ENCODE measurements around the gene MLF1.
A peak's percentile ranks its signal among the peaks of the same experiment; 100 is the strongest.

The MLF1 gene

DNA sequence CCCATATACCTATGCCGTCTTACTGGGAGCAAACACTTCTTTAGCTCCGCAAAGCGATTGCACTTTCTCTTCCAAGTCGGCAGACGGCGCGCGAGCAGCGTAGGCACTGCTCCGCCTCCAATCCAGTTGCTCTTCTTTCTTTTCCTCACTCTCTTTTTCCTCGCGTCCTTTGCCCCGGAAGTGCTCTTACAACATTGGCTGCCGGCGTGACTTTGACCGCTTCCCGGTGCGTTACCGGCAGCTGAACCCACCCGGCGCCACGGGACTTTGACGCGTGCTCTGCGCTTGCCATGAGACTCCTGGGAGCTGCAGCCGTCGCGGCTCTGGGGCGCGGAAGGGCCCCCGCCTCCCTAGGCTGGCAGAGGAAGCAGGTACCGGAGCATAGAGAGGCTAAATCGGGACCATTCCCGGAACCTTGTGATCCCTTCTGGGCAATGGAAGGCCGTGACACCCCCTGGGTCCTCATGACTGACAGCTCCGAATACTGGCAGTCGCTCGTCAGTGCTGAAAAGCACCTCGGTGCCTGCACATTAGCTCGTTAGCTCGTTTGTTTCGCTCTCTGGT is 73.4 kb downstream of the MLF1 start, which contains the start of gene GFM1 (continued):
- TF ChIP-seq EGR2 (tag by site-specific recombination; IDR thresholded peaks at IDR 0.05; ENCODE audit: low read depth), result no peak
- TF ChIP-seq ZNF777 (tag by site-specific recombination; IDR thresholded peaks at IDR 0.05; ENCODE audit: borderline replicate concordance), result no peak
- TF ChIP-seq ZNF140 (tag by site-specific recombination; IDR thresholded peaks at IDR 0.05), result no peak
- no peak for TF ChIP-seq OVOL3 (tag by site-specific recombination; IDR thresholded peaks at IDR 0.05)
- TF ChIP-seq ZBTB1 (tag by site-specific recombination; IDR thresholded peaks at IDR 0.05), result no peak
- TF ChIP-seq ZNF138 (tag by site-specific recombination; IDR thresholded peaks at IDR 0.05; ENCODE audit: borderline replicate concordance), result no peak
- TF ChIP-seq, protein P1, sequence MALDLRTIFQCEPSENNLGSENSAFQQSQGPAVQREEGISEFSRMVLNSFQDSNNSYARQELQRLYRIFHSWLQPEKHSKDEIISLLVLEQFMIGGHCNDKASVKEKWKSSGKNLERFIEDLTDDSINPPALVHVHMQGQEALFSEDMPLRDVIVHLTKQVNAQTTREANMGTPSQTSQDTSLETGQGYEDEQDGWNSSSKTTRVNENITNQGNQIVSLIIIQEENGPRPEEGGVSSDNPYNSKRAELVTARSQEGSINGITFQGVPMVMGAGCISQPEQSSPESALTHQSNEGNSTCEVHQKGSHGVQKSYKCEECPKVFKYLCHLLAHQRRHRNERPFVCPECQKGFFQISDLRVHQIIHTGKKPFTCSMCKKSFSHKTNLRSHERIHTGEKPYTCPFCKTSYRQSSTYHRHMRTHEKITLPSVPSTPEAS (tag by site-specific recombination; IDR thresholded peaks at IDR 0.05), result 0 out of 2 replicates have a peak, but pooled peaks have one; percentile 9
- peak; percentile 64 for TF ChIP-seq ZFP69B (tag by site-specific recombination; IDR thresholded peaks at IDR 0.05)
- TF ChIP-seq HOXD13 (CRISPR knock-in tag; IDR thresholded peaks at IDR 0.05; ENCODE audit: borderline replicate concordance), result no peak
- TF ChIP-seq HOXA7 (CRISPR knock-in tag; IDR thresholded peaks at IDR 0.05; ENCODE audit: borderline replicate concordance), result no peak
- peak; percentile 80 for TF ChIP-seq ZNF629 (tag by site-specific recombination; IDR thresholded peaks at IDR 0.05)
- peak; percentile 92 for TF ChIP-seq IKZF3 (tag by site-specific recombination; IDR thresholded peaks at IDR 0.05)
- peak; percentile 53 for TF ChIP-seq TRIM28 (IDR thresholded peaks at IDR 0.05; ENCODE audit: borderline replicate concordance, low read length)
- TF ChIP-seq WT1 (tag by site-specific recombination; IDR thresholded peaks at IDR 0.05), result no peak
- TF ChIP-seq ZNF623 (tag by site-specific recombination; IDR thresholded peaks at IDR 0.05), result no peak; the same call in 1 of the 2 replicates
- no peak for TF ChIP-seq REPIN1 (tag by site-specific recombination; IDR thresholded peaks at IDR 0.05; ENCODE audit: low read depth)
- TF ChIP-seq SP2 (tag by site-specific recombination; IDR thresholded peaks at IDR 0.05), result peak; percentile 86
- TF ChIP-seq, protein P2, sequence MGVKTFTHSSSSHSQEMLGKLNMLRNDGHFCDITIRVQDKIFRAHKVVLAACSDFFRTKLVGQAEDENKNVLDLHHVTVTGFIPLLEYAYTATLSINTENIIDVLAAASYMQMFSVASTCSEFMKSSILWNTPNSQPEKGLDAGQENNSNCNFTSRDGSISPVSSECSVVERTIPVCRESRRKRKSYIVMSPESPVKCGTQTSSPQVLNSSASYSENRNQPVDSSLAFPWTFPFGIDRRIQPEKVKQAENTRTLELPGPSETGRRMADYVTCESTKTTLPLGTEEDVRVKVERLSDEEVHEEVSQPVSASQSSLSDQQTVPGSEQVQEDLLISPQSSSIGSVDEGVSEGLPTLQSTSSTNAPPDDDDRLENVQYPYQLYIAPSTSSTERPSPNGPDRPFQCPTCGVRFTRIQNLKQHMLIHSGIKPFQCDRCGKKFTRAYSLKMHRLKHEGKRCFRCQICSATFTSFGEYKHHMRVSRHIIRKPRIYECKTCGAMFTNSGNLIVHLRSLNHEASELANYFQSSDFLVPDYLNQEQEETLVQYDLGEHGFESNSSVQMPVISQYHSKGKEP (tag by site-specific recombination; IDR thresholded peaks at IDR 0.05), result no peak
- no peak for TF ChIP-seq BCL11A (tag by site-specific recombination; IDR thresholded peaks at IDR 0.05; ENCODE audit: low read depth)
- TF ChIP-seq, protein P3, sequence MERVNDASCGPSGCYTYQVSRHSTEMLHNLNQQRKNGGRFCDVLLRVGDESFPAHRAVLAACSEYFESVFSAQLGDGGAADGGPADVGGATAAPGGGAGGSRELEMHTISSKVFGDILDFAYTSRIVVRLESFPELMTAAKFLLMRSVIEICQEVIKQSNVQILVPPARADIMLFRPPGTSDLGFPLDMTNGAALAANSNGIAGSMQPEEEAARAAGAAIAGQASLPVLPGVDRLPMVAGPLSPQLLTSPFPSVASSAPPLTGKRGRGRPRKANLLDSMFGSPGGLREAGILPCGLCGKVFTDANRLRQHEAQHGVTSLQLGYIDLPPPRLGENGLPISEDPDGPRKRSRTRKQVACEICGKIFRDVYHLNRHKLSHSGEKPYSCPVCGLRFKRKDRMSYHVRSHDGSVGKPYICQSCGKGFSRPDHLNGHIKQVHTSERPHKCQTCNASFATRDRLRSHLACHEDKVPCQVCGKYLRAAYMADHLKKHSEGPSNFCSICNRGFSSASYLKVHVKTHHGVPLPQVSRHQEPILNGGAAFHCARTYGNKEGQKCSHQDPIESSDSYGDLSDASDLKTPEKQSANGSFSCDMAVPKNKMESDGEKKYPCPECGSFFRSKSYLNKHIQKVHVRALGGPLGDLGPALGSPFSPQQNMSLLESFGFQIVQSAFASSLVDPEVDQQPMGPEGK (tag by site-specific recombination; IDR thresholded peaks at IDR 0.05), result peak; percentile 37
- no peak for TF ChIP-seq ZNF596 (tag by site-specific recombination; IDR thresholded peaks at IDR 0.05)
- TF ChIP-seq ZNF169 (tag by site-specific recombination; IDR thresholded peaks at IDR 0.05), result no peak
- 0 out of 2 replicates have a peak, but pooled peaks have one; percentile 30 for TF ChIP-seq ZIC2 (tag by site-specific recombination; IDR thresholded peaks at IDR 0.05)
- TF ChIP-seq ZNF202 (tag by site-specific recombination; IDR thresholded peaks at IDR 0.05; ENCODE audit: borderline replicate concordance), result no peak
- TF ChIP-seq SCRT2 (tag by site-specific recombination; IDR thresholded peaks at IDR 0.05), result no peak
- TF ChIP-seq ZNF514 (tag by site-specific recombination; IDR thresholded peaks at IDR 0.05), result no peak
- TF ChIP-seq ZNF112 (tag by site-specific recombination; IDR thresholded peaks at IDR 0.05), result no peak
- TF ChIP-seq ZNF561 (tag by site-specific recombination; IDR thresholded peaks at IDR 0.05; ENCODE audit: borderline replicate concordance), result no peak; the same call in 1 of the 2 replicates
- TF ChIP-seq KLF1 (tag by site-specific recombination; IDR thresholded peaks at IDR 0.05), result no peak
- TF ChIP-seq, protein P4, sequence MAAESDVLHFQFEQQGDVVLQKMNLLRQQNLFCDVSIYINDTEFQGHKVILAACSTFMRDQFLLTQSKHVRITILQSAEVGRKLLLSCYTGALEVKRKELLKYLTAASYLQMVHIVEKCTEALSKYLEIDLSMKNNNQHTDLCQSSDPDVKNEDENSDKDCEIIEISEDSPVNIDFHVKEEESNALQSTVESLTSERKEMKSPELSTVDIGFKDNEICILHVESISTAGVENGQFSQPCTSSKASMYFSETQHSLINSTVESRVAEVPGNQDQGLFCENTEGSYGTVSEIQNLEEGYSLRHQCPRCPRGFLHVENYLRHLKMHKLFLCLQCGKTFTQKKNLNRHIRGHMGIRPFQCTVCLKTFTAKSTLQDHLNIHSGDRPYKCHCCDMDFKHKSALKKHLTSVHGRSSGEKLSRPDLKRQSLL (tag by site-specific recombination; IDR thresholded peaks at IDR 0.05), result no peak
- TF ChIP-seq, protein P5, sequence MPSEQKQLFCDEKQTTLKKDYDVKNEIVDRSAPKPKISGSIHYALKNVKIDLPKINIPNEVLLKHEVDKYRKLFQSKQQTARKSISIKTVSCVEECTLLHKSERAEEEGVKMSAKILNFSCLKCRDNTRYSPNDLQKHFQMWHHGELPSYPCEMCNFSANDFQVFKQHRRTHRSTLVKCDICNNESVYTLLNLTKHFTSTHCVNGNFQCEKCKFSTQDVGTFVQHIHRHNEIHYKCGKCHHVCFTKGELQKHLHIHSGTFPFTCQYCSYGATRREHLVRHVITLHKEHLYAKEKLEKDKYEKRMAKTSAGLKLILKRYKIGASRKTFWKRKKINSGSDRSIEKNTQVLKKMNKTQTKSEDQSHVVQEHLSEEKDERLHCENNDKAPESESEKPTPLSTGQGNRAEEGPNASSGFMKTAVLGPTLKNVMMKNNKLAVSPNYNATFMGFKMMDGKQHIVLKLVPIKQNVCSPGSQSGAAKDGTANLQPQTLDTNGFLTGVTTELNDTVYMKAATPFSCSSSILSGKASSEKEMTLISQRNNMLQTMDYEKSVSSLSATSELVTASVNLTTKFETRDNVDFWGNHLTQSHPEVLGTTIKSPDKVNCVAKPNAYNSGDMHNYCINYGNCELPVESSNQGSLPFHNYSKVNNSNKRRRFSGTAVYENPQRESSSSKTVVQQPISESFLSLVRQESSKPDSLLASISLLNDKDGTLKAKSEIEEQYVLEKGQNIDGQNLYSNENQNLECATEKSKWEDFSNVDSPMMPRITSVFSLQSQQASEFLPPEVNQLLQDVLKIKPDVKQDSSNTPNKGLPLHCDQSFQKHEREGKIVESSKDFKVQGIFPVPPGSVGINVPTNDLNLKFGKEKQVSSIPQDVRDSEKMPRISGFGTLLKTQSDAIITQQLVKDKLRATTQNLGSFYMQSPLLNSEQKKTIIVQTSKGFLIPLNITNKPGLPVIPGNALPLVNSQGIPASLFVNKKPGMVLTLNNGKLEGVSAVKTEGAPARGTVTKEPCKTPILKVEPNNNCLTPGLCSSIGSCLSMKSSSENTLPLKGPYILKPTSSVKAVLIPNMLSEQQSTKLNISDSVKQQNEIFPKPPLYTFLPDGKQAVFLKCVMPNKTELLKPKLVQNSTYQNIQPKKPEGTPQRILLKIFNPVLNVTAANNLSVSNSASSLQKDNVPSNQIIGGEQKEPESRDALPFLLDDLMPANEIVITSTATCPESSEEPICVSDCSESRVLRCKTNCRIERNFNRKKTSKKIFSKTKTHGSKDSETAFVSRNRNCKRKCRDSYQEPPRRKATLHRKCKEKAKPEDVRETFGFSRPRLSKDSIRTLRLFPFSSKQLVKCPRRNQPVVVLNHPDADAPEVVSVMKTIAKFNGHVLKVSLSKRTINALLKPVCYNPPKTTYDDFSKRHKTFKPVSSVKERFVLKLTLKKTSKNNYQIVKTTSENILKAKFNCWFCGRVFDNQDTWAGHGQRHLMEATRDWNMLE (tag by site-specific recombination; conservative IDR thresholded peaks at IDR 0.05; ENCODE audit: low read depth), result peak; percentile 99

Data from HEK293 (cell line).